ENCODE measurements around the gene DPH7.
"Not testable (repeated sequence)": the region's sequence is repeated elsewhere in the genome, so short reads cannot be mapped to it uniquely, and the experiment has no call there.

DNA sequence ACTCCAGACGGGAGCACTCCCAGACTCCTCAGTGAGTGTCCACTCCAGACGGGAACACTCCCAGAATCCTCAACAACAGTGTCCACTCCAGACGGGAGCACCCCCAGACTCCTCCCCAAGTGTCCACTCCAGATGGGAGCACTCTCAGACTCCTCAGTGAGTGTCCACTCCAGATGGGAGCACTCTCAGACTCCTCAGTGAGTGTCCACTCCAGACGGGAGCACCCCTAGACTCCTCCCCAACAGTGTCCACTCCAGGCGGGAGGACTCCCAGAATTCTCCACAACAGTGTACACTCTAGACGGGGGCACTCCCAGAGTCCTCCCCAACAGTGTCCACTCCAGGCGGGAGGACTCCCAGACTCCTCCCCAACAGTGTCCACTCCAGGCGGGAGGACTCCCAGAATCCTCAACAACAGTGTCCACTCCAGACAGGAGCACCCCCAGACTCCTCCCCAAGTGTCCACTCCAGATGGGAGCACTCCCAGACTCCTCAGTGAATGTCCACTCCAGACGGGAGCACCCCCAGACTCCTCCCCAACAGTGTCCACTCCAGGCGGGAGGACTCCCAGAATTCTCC lies 45.7 kb downstream of the DPH7 start:
- TF ChIP-seq, protein P1, sequence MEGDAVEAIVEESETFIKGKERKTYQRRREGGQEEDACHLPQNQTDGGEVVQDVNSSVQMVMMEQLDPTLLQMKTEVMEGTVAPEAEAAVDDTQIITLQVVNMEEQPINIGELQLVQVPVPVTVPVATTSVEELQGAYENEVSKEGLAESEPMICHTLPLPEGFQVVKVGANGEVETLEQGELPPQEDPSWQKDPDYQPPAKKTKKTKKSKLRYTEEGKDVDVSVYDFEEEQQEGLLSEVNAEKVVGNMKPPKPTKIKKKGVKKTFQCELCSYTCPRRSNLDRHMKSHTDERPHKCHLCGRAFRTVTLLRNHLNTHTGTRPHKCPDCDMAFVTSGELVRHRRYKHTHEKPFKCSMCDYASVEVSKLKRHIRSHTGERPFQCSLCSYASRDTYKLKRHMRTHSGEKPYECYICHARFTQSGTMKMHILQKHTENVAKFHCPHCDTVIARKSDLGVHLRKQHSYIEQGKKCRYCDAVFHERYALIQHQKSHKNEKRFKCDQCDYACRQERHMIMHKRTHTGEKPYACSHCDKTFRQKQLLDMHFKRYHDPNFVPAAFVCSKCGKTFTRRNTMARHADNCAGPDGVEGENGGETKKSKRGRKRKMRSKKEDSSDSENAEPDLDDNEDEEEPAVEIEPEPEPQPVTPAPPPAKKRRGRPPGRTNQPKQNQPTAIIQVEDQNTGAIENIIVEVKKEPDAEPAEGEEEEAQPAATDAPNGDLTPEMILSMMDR (IDR thresholded peaks at IDR 0.05), result not testable (repeated sequence)
- not testable (repeated sequence) for TF ChIP-seq POLR2A (IDR thresholded peaks at IDR 0.05)

Measured in tibial nerve (tissue), 3 donors.